T-helper 1 cell treated with Interleukin-12 subunit alpha and Interleukin-12 subunit beta and Interleukin-4 antibody, amounts not matched to agents 30 μg/mL and 1 μg/mL, for 36 hours (primary cell): ENCODE results near the gene NABP1.

Experiments used
- H3K27ac Mint-ChIP-seq: one replicate; pipeline ENCODE4 v1.8.0; 2021; ENCODE audit warnings: mild to moderate bottlenecking, mixed read lengths
- H3K27me3 Mint-ChIP-seq: one replicate; pipeline ENCODE4 v1.8.0; 2021; ENCODE audit warnings: low read depth, mixed read lengths
- H3K36me3 Mint-ChIP-seq: one replicate; pipeline ENCODE4 v1.8.0; 2021; ENCODE audit warnings: low read depth, mixed read lengths
- H3K4me1 Mint-ChIP-seq: one replicate; pipeline ENCODE4 v1.8.0; 2021; ENCODE audit warnings: low read depth, mixed read lengths
- H3K4me3 Mint-ChIP-seq: one replicate; pipeline ENCODE4 v1.8.0; 2021; ENCODE audit warnings: mild to moderate bottlenecking, moderate library complexity, mixed read lengths
- H3K9me3 Mint-ChIP-seq: one replicate; pipeline ENCODE4 v1.8.0; 2021; ENCODE audit warnings: mixed read lengths

The NABP1 gene

DNA sequence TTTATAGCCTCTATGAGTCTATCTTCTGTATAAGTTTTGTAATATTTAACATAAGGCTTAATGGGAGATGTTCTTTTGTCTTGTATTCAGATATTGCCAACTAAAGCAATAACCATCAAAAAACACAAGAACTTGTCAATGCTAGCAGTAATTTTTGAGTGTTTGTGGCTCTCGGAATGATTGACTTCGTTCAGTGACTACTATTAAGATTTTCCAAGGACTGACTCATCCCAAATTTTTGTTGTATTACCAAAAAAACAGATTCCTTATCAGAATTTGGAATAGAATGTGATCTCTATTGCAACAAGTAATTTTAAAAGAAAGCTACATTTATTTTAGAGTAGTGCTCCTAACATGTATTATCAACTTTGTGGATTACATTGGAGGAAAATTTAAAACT, 8.1 kb downstream of the NABP1 start:
- H3K9me3 Mint-ChIP-seq: no peaks in the 10 kb centered on the region
- H3K4me3 Mint-ChIP-seq: no peak overlapping the region
- H3K27me3 Mint-ChIP-seq: no peaks in the 10 kb centered on the region
- peaks cover 61% of the 10 kb centered on the region for H3K36me3 Mint-ChIP-seq
- no peak overlapping the region for H3K27ac Mint-ChIP-seq
- H3K4me1 Mint-ChIP-seq: peaks cover 44% of the 10 kb centered on the region

DNA sequence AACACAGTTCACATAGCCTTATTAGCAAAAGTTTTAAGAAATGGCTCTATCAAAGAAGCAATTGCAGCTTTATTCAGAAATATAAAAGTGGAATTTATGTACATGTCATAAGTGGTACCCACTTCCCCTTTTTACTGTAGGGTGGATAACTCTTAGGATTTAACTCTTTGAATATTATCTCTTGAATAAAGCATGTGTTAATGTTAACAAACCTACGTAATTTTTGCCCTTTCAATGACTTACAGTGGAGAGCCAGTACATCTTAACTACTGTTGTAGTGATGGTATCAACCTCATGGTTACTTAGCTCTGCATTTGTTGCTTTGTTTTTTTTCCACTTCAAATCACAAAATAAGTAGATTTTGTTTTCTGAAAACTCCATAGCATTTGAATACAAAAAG, 8.8 kb downstream of the NABP1 start:
- no peak overlapping the region for H3K4me3 Mint-ChIP-seq
- no peaks in the 10 kb centered on the region for H3K27me3 Mint-ChIP-seq
- H3K9me3 Mint-ChIP-seq: no peaks in the 10 kb centered on the region
- peaks cover 58% of the 10 kb centered on the region for H3K36me3 Mint-ChIP-seq
- H3K4me1 Mint-ChIP-seq: peaks cover 44% of the 10 kb centered on the region
- H3K27ac Mint-ChIP-seq: no peak overlapping the region

DNA sequence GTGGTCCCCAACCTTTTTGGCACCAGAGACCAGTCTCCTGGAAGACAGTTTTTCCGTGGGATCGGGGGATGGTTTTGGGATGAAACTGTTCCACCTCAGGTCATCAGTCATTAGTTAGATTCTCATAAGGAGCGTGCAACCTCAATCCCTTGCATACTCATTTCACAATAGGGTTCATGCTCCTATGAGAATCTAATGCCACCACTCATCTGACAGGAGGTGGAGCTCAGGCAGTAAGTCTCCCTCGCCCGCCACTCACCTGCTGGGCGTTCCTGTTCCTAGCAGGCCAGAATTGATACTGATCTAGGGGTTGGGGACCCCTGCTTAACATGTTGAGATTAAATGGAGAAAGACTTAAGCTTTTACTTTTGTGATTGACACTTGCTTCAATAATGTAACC, 9.9 kb downstream of the NABP1 start:
- Mint-ChIP-seq H3K27ac (no peak overlapping the region), H3K4me3 (no peak overlapping the region), H3K27me3 (no peaks in the 10 kb centered on the region), H3K9me3 (no peaks in the 10 kb centered on the region), H3K4me1 (peaks cover 35% of the 10 kb centered on the region), H3K36me3 (peaks cover 49% of the 10 kb centered on the region)

DNA sequence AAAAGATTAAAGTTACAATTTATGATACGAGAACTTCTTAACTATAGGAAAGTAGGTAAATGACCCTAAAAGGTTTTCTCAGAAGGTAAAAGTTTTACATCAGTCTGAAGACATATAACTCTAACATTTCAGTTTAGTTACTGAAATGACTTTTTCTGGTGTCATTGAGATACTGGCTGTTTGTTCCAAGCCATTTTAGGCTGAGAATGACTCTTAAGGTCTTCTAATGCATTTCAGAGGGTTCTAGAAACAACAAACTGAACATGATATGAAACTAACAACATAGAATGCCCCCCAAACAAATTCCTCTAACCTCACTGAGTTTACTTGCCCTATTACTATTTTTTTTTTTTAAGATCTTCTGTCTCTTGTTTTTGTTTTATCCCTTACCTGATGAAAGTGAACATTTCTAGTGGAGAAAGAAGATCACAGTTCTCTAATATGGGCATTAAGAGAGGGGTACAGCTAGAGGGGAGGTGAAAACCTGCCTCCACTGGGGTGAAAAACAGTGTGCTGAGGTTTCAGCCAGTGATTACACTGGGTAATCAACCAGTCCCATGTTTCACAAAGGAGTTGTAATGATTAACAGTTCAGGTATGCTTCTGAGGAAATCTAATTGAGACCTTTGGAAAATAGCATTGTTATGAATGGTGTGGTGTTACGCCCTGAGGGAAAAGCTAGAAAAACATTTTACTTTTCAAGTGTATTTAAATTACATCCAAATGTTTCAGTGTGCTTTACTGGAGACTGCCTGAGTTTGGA, 11.2 kb downstream of the NABP1 start:
- H3K9me3 Mint-ChIP-seq: no peaks in the 10 kb centered on the region
- no peak overlapping the region for H3K27ac Mint-ChIP-seq
- H3K27me3 Mint-ChIP-seq: no peaks in the 10 kb centered on the region
- H3K4me3 Mint-ChIP-seq: no peak overlapping the region
- peaks cover 49% of the 10 kb centered on the region for H3K36me3 Mint-ChIP-seq
- H3K4me1 Mint-ChIP-seq: peaks cover 31% of the 10 kb centered on the region

DNA sequence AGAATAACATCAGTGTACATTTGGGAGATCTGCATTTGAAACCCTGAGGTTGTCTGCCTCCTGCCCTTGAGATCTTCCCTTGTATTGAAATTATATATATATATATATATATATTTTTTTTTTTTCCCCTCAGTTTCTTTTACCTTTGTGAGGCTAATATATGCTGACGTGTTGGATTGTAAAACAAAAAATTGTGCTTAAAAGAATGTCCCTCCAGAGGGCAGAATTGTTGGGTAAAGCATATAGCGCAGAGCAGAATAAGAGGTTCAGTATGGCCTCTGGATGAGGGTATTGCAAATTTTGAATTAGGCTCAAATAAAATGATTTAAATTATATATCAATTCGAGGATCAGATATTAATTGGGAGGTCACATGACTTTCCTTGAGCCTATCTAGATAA, 12.4 kb downstream of the NABP1 start:
- no peak overlapping the region for H3K4me3 Mint-ChIP-seq
- no peaks in the 10 kb centered on the region for H3K27me3 Mint-ChIP-seq
- no peaks in the 10 kb centered on the region for H3K9me3 Mint-ChIP-seq
- peaks cover 48% of the 10 kb centered on the region for H3K36me3 Mint-ChIP-seq
- no peak overlapping the region for H3K27ac Mint-ChIP-seq
- peaks cover 30% of the 10 kb centered on the region for H3K4me1 Mint-ChIP-seq

DNA sequence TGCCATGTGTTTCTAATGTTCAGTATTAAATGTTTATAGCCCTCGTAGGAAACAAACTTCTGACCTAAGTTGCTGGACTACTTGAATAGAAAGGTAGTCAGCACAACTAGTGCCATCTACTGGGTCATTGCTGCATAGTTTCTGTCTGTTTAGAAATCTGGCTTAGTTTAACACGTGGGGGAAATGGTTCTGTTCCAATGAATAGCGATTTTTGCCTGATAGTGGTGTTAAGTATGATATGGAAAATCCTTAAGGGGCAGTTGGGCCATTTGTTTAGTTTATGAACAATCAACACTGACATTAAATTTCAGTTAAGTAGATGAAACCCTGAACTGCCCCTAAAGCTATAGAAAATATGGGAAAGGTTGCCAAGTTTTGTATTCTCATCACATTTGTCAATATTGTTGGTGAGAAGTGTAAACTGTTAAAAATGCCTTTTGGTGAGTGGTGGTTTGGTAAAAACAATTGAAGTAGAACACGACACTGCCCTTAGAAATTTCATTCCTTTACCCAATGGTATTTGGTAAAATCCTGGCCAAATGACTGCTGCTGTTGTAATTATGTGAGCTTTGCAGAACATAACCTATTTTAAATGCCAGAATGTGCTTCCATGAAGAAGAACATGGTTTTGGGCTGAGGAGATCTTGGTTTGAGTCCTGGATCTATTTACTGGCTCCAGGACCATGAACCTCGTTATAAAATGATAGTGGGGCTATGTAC, 13.2 kb downstream of the NABP1 start:
- Mint-ChIP-seq H3K36me3 (peaks cover 41% of the 10 kb centered on the region), H3K4me1 (peaks cover 28% of the 10 kb centered on the region), H3K4me3 (no peak overlapping the region), H3K27ac (no peak overlapping the region), H3K27me3 (no peaks in the 10 kb centered on the region), H3K9me3 (no peaks in the 10 kb centered on the region)

DNA sequence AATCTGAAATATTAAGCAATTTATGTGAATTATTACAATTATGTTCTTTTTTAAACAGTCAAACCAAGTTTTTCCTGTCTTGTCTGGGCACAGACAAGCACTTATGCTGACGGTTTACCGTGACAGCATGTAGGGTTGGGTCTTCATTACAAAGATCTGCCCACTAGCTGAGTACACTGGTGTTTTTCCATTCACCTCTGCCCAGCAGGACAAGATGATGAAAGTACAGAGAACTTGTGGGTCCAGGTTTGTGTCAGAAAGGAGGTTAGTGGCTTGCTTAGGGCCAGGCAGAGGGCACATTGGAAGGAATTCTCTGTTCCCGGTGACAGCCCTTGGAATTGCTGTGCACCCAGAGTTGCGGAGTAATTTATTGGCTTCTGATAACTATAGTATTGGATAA, 14.0 kb downstream of the NABP1 start:
- peaks cover 38% of the 10 kb centered on the region for H3K36me3 Mint-ChIP-seq
- peaks cover 22% of the 10 kb centered on the region for H3K4me1 Mint-ChIP-seq
- no peaks in the 10 kb centered on the region for H3K27me3 Mint-ChIP-seq
- no peaks in the 10 kb centered on the region for H3K9me3 Mint-ChIP-seq
- H3K4me3 Mint-ChIP-seq: no peak overlapping the region
- no peak overlapping the region for H3K27ac Mint-ChIP-seq

DNA sequence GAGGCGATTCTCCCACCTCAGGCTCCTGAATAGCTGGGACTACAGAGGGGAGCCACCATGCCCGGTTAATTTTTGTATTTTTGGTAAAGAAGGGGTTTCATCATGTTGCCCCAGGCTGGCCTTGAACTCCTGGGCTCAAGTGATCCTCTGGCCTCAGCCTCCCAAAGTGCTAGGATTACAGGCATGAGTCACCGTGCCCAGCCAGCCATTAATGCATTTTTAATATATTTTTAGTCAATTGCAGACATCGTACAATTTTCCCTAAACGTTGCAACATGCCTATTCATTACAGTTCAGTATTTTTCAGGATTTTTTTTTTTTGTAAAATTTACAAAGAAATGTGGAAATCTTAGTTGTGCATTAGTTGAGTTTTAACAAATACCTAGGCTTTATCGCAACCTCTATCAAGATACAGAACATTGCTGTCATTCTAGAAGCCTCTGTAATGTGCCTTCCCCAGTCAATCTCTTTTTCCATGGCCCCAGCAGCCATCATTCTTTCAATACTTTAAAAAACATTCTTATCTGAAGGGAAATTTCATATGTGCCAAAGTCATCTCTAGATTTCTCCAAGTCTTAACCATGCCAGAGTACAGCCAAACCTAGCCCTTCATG, 14.7 kb downstream of the NABP1 start:
- H3K9me3 Mint-ChIP-seq: no peaks in the 10 kb centered on the region
- H3K27ac Mint-ChIP-seq: no peak overlapping the region
- peaks cover 32% of the 10 kb centered on the region for H3K36me3 Mint-ChIP-seq
- no peak overlapping the region for H3K4me3 Mint-ChIP-seq
- peaks cover 20% of the 10 kb centered on the region for H3K4me1 Mint-ChIP-seq
- no peaks in the 10 kb centered on the region for H3K27me3 Mint-ChIP-seq

DNA sequence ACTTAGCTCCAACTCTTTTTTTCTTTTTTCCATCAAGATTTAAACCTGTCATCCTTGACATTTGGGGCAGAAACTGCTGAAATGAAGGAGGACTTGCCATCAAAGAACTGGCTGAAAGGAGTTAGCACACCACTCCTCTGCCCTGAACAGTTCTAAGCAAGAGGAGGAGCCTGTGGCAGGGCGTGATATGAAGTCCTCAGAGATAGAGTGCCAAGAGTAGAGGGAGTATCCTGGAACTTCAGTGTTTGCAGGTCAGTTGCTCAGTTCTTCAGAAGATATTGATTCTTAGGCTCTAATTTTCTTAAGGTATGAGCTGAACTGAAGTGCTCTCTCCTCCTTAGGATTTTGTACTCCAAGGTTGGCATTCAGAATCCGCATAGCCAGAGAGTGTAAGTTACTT, 15.2 kb downstream of the NABP1 start:
- Mint-ChIP-seq H3K4me1 (peaks cover 18% of the 10 kb centered on the region), H3K9me3 (peaks cover 3% of the 10 kb centered on the region), H3K27me3 (no peaks in the 10 kb centered on the region), H3K36me3 (peaks cover 31% of the 10 kb centered on the region), H3K4me3 (no peak overlapping the region), H3K27ac (no peak overlapping the region)

DNA sequence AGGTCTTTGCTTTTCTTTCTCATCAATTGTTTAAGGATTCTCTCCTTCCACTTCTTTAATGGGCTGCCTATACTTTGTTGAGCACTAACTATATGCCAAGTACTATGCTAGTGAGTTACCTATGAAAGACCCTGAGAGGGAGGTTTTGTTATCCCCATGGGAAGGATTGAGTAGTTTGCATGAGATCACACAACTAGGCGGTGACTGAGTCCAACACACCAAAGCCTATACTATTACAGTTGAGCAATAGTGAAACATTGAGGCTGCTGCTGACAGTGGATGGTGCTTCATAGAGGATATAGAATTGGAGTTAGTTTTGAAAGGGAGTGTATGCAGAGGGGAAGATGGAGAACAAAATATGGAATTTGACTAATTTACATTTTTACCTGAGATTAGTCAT, 15.8 kb downstream of the NABP1 start:
- Mint-ChIP-seq H3K9me3 (peaks cover 3% of the 10 kb centered on the region), H3K27ac (no peak overlapping the region), H3K4me1 (peaks cover 12% of the 10 kb centered on the region), H3K36me3 (peaks cover 28% of the 10 kb centered on the region), H3K27me3 (no peaks in the 10 kb centered on the region), H3K4me3 (no peak overlapping the region)

DNA sequence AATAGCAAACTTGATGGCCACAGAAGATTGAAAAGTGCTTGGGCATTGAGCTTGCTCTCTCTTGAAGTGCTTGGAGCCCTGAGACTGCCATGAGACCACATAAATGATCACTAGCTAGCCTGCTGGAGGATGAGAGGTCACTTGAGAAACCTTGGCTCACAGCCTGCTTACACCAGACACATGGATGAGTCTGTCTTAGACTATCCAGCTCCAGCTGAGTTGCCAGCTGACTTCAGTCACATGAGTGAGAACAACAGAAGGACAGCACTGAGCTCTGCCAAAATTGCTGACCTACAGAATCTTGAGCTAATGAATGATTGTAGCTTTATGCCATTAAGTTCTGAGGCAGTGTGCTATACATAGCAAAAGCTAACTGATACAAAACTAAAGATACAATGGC, 18.1 kb downstream of the NABP1 start:
- Mint-ChIP-seq H3K9me3 (peaks cover 3% of the 10 kb centered on the region), H3K27me3 (no peaks in the 10 kb centered on the region), H3K36me3 (peaks cover 32% of the 10 kb centered on the region), H3K27ac (no peak overlapping the region), H3K4me3 (no peak overlapping the region), H3K4me1 (peaks cover 8% of the 10 kb centered on the region)

DNA sequence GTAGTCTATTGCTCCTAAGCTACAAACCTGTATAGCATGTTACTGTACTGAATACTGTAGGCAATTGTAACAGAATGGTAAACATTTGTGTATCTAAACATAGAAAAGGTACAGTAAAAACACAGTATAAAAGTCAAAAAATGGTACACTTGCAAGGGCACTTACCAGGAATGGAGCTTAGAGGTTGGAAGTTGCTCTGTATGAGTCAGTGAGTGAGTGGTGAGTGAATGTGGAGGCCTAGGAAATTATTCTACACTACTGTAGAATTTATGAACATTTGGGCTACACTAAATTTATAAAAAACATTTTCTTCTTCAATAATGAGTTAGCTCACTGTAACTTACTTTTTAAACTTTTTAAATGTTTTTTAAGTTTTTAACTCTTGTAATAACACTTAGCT, 19.0 kb downstream of the NABP1 start:
- peaks cover 38% of the 10 kb centered on the region for H3K36me3 Mint-ChIP-seq
- H3K4me3 Mint-ChIP-seq: no peak overlapping the region
- H3K4me1 Mint-ChIP-seq: peaks cover 5% of the 10 kb centered on the region
- no peak overlapping the region for H3K27ac Mint-ChIP-seq
- peaks cover 3% of the 10 kb centered on the region for H3K9me3 Mint-ChIP-seq
- H3K27me3 Mint-ChIP-seq: no peaks in the 10 kb centered on the region

DNA sequence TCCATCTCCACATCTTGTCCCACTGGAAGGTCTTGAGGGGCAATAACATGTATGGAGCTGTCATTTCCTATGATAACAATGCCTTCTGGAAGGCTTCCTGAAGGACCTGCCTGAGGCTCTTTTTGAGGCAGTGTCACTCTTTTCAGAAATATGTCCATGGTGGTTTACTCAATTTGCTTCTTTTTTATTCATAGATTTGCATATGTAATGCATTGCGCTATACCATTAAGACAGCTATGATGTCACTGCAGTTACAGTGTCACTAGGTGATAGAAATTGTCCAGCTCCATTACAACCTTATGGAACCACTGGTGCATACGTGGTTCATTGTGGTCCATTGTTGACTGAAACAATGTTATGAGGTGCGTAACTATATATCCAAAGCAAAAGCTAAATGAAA, 19.9 kb downstream of the NABP1 start:
- Mint-ChIP-seq H3K4me1 (peaks cover 5% of the 10 kb centered on the region), H3K27me3 (no peaks in the 10 kb centered on the region), H3K36me3 (peaks cover 38% of the 10 kb centered on the region), H3K27ac (no peak overlapping the region), H3K4me3 (no peak overlapping the region), H3K9me3 (peaks cover 3% of the 10 kb centered on the region)

DNA sequence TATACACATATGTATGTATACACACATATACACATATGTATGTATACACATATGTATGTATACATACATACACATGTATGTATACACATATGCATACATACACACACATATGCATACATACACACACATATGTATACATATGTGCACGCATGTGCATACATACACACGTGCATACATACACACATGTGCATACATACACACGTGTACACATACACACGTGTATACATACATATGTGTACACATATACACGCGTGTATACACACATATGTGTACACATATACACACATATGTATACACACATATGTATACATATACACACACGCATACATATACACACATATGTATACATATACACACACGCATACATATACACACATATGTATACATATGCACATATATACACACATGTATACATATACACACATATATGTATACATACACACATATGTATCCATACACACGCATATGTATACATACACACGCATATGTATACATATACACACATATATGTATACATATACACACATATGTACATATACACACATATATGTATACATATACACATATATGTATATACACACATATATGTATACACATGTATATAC, 21.5 kb downstream of the NABP1 start:
- no peak overlapping the region for H3K27ac Mint-ChIP-seq
- H3K4me1 Mint-ChIP-seq: peaks cover 2% of the 10 kb centered on the region
- no peak overlapping the region for H3K4me3 Mint-ChIP-seq
- H3K36me3 Mint-ChIP-seq: peaks cover 34% of the 10 kb centered on the region
- peaks cover 3% of the 10 kb centered on the region for H3K9me3 Mint-ChIP-seq
- H3K27me3 Mint-ChIP-seq: no peaks in the 10 kb centered on the region

DNA sequence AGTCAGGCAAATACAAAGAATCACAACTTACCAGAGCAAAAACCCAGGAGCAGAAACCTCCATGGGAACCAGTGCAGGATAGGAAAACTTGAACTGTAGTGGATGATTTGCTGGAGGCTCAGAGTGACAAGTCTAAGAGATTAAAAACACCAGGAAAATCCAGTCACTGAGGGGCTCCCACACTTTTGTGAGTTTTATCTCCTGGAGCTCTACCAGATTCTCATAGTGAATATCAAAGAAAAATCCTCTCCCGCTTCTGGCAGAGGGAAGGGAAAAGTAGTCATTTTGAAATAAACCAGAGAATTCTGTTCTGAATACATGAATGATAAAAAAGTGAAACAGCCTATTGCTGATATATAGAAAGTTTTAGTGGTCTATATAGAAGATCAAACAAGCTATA, 23.1 kb downstream of the NABP1 start:
- Mint-ChIP-seq H3K9me3 (peaks cover 3% of the 10 kb centered on the region), H3K4me1 (peaks cover 2% of the 10 kb centered on the region), H3K27ac (no peak overlapping the region), H3K4me3 (no peak overlapping the region), H3K27me3 (no peaks in the 10 kb centered on the region), H3K36me3 (peaks cover 32% of the 10 kb centered on the region)
